Rectal smooth muscle tissue (tissue), 1 donor: ENCODE results near the gene GIGYF2.

Source experiments
- H3K27ac ChIP-seq: one replicate; pipeline ENCODE4 v1.7.0; 2013; ENCODE audit warnings: low read depth, low read length, inconsistent platforms
- H3K27me3 ChIP-seq: one replicate; pipeline ENCODE4 v1.7.0; 2013; ENCODE audit warnings: low read length; ENCODE audit not compliant: control insufficient read depth, insufficient read depth
- H3K36me3 ChIP-seq: one replicate; pipeline ENCODE4 v1.7.0; 2013; ENCODE audit warnings: low read length; ENCODE audit not compliant: control insufficient read depth, insufficient read depth
- H3K4me1 ChIP-seq: one replicate; pipeline ENCODE4 v1.7.0; 2013; ENCODE audit warnings: low read length; ENCODE audit not compliant: control insufficient read depth, insufficient read depth
- H3K4me3 ChIP-seq: one replicate; pipeline ENCODE4 v1.7.0; 2013; ENCODE audit warnings: low read length
- H3K9ac ChIP-seq: one replicate; pipeline ENCODE4 v1.7.0; 2013; ENCODE audit warnings: low read length

The GIGYF2 gene

GRCh38 chr2:232772531-232772930, 75.4 kb downstream of the GIGYF2 start:
- H3K4me1 ChIP-seq: no peaks in the 10 kb centered on the region
- H3K36me3 ChIP-seq: peaks cover 12% of the 10 kb centered on the region
- H3K27me3 ChIP-seq: no peaks in the 10 kb centered on the region
- H3K4me3 ChIP-seq: no peak overlapping the region
- no peak overlapping the region for H3K27ac ChIP-seq
- H3K9ac ChIP-seq: no peak overlapping the region

DNA sequence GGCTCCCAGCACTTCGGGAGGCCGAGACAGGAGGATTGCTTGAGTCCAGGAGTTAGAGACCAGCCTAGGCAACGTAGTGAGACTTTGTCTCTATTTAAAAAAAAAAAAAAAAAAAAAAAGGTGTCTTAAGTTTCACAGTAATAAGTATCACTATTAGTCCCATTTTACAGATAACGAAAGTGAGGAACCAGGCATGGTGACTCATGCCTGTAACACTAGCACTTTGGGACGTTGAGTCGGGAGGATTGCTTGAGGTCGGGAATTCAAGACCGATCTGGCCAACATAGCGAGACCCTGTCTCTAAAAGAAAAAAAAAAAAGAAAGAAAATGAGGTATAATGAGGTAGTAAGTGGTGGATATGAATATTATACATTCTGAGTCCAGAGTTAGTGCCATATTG, 76.7 kb downstream of the GIGYF2 start:
- Histone ChIP-seq H3K9ac (no peak overlapping the region), H3K36me3 (peaks cover 8% of the 10 kb centered on the region), H3K4me1 (no peaks in the 10 kb centered on the region), H3K27ac (no peak overlapping the region), H3K4me3 (no peak overlapping the region), H3K27me3 (no peaks in the 10 kb centered on the region)

DNA sequence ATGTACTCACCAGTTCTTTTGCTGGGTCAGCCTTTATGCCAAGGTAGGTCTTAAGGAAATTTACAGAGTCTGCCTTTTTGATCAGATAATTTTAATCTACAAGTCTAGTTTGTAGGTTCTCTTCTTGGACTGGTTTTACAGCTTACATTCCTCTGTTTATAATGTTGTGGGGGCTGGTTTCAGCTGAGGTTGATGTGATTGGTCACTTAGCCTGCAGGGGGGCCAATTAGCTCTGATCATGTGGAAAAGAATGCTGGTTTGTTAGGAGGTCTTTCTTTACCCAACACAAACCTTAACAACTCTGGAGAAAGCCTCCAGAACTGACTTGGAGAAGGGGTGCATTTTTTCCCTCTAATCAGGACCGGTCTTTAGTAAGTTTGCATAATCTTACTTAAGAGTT, 79.3 kb downstream of the GIGYF2 start, which contains the start of gene KCNJ13:
Gene KCNJ13 (minus strand): TSS at position 131 of the 400 bp plus-strand sequence. CDS start 5,203 bp downstream, outside the sequence.
- Histone ChIP-seq H3K36me3 (peaks cover 2% of the 10 kb centered on the region), H3K27me3 (no peaks in the 10 kb centered on the region), H3K4me3 (no peak within 1 kb of the TSS), H3K27ac (no peak within 1 kb of the TSS), H3K4me1 (peaks cover 10% of the 10 kb centered on the region), H3K9ac (no peak within 1 kb of the TSS)

DNA sequence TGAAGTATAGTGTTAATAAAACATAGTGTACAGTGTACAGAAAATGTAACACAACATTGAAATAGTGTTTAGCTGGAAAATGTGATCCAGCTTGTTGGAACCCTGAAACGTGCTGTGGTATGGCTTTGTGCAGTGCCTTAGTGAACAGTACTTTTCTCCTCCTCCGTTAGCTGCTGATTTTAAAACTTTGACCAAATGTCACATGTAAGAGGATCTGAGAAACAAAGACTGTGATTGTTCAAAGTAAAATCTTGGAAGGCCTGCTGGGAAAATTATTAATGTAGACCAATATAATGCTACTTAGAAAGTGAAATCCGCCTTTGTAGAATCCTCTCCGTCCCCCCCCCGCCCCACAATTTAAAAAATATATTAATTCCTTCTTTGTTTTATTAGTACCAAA, 80.1 kb downstream of the GIGYF2 start:
- no peak overlapping the region for H3K27ac ChIP-seq
- H3K4me1 ChIP-seq: peaks cover 10% of the 10 kb centered on the region
- H3K27me3 ChIP-seq: no peaks in the 10 kb centered on the region
- no peak overlapping the region for H3K9ac ChIP-seq
- H3K4me3 ChIP-seq: no peak overlapping the region
- H3K36me3 ChIP-seq: peaks cover 2% of the 10 kb centered on the region

- Histone ChIP-seq H3K9ac (no peak overlapping the region), H3K36me3 (peaks cover 2% of the 10 kb centered on the region), H3K4me3 (no peak overlapping the region), H3K27me3 (no peaks in the 10 kb centered on the region), H3K27ac (peak overlapping the region; percentile 33), H3K4me1 (peaks cover 10% of the 10 kb centered on the region)
Measured at GRCh38 chr2:232779465-232779864, 82.3 kb downstream of the GIGYF2 start.

DNA sequence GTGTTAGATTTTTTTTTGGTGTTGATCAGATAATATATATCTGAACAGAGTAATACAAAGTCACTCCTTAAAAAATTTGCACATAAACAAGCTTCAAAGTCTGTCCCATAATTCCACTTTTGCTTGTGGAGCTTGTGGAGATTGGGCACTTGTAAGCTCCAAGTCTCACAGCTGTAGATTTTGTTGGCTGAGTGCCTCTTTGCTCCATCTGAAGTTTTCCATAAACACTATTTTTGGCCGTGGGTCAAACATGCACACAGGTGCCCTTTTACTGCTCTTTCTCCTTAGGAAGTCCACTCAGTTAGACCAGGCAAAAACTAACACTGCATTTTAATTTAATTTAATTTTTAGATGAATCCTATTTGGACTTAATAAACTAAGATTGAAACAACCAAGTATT, 82.8 kb downstream of the GIGYF2 start:
- peaks cover 2% of the 10 kb centered on the region for H3K36me3 ChIP-seq
- no peak overlapping the region for H3K9ac ChIP-seq
- peaks cover 10% of the 10 kb centered on the region for H3K4me1 ChIP-seq
- no peaks in the 10 kb centered on the region for H3K27me3 ChIP-seq
- H3K4me3 ChIP-seq: no peak overlapping the region
- no peak overlapping the region for H3K27ac ChIP-seq

DNA sequence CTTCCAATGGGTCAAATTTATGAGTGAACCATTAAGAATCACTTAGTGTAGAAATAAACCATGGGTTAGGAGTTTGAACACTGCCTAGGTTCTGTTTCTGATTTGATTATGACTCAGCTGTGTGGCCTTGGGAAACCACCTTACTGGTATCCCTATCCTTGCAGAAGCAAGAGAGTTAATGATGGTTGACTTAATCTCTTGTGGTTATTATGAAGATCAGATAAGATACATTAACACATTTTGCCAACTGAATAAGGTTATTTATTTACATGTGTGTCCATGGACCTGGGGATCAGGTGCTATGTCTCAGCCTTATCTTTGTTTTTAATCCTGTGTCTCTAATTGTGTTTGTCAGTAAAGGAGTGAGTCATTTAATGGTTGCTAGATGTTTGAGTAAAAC, 84.6 kb downstream of the GIGYF2 start:
- Histone ChIP-seq H3K4me3 (no peak overlapping the region), H3K27ac (no peak overlapping the region), H3K4me1 (peaks cover 10% of the 10 kb centered on the region), H3K36me3 (peaks cover 2% of the 10 kb centered on the region), H3K27me3 (no peaks in the 10 kb centered on the region), H3K9ac (no peak overlapping the region)

- Histone ChIP-seq H3K4me3 (no peak overlapping the region), H3K4me1 (peaks cover 10% of the 10 kb centered on the region), H3K27ac (no peak overlapping the region), H3K9ac (no peak overlapping the region), H3K27me3 (no peaks in the 10 kb centered on the region), H3K36me3 (no peaks in the 10 kb centered on the region)
Measured at GRCh38 chr2:232783278-232783677, 86.1 kb downstream of the GIGYF2 start.

DNA sequence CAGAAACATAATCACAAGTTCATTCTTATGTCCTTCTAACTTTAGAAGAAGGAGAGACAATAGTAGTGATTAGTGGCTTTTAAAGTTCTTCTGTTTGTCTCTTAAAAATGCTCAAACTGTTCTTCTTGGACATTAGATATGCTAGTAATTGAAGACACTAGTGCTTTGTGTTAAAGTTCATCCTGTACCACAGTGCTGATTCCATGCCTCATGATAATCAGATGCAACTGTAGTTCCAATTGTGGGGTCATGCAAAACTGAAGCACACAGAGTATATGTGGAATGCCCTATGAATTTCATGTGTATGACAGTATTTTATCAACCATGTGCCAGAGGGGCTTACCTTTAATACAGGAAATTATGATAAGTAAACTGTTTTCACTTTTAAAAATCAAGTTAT, 90.7 kb downstream of the GIGYF2 start:
- no peaks in the 10 kb centered on the region for H3K27me3 ChIP-seq
- H3K27ac ChIP-seq: no peak overlapping the region
- H3K4me1 ChIP-seq: no peaks in the 10 kb centered on the region
- H3K9ac ChIP-seq: no peak overlapping the region
- no peak overlapping the region for H3K4me3 ChIP-seq
- H3K36me3 ChIP-seq: peaks cover 19% of the 10 kb centered on the region

- H3K36me3 ChIP-seq: peaks cover 22% of the 10 kb centered on the region
- H3K4me3 ChIP-seq: no peak overlapping the region
- no peak overlapping the region for H3K27ac ChIP-seq
- H3K27me3 ChIP-seq: no peaks in the 10 kb centered on the region
- H3K9ac ChIP-seq: no peak overlapping the region
- no peaks in the 10 kb centered on the region for H3K4me1 ChIP-seq
Measured at GRCh38 chr2:232789082-232789481, 92.0 kb downstream of the GIGYF2 start.

GRCh38 chr2:232791518-232791917, 94.4 kb downstream of the GIGYF2 start:
- Histone ChIP-seq H3K4me1 (no peaks in the 10 kb centered on the region), H3K36me3 (peaks cover 31% of the 10 kb centered on the region), H3K4me3 (no peak overlapping the region), H3K27me3 (no peaks in the 10 kb centered on the region), H3K27ac (no peak overlapping the region), H3K9ac (no peak overlapping the region)

- no peak overlapping the region for H3K9ac ChIP-seq
- H3K4me3 ChIP-seq: no peak overlapping the region
- peaks cover 31% of the 10 kb centered on the region for H3K36me3 ChIP-seq
- H3K27me3 ChIP-seq: no peaks in the 10 kb centered on the region
- no peak overlapping the region for H3K27ac ChIP-seq
- no peaks in the 10 kb centered on the region for H3K4me1 ChIP-seq
Measured at GRCh38 chr2:232793271-232793670, 96.1 kb downstream of the GIGYF2 start.

DNA sequence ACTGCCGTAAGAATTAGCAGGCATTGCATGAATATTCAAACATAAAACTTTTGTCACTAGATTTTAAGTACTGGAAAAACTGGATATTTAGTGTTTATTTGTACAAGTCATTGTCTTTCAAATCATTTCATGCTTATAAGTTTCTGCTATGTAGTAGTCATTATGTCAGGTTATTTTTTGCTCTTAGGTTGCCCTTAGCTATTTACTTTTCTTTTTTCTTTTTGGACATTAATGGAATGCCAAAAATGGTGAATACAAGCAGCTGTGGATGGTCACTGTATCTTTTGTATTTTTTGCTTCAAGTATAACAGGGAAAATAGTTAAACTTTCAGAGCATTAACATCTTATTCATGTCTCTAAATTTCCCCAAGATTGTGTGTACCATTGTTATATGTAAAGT, 97.8 kb downstream of the GIGYF2 start:
- H3K4me1 ChIP-seq: no peaks in the 10 kb centered on the region
- peaks cover 31% of the 10 kb centered on the region for H3K36me3 ChIP-seq
- H3K27me3 ChIP-seq: no peaks in the 10 kb centered on the region
- H3K4me3 ChIP-seq: no peak overlapping the region
- H3K9ac ChIP-seq: no peak overlapping the region
- no peak overlapping the region for H3K27ac ChIP-seq
